ENCODE results near the gene CDPF1. TPM values are rescaled to one million over a fixed set of nuclear protein-coding genes. Genes with fewer than 3 reads are reported as not detected.

The CDPF1 gene
- total and polyA plus RNA-seq, 2 donors from 2014 or later: 10.2 to 13.3 TPM

GRCh38 chr22:46219636-46220035 lies 30.5 kb downstream of the CDPF1 start:
- DNase-seq (no peak), FAIRE-seq (no peak)
- H3K9me3 ChIP-seq (ENCODE audit: control insufficient read depth in 2 of 3, insufficient read depth in 1 of 3, low read length in 3 of 3): no peaks in the 10 kb centered on the region
- no peak overlapping the region for H3K4me3 ChIP-seq (ENCODE audit: low read length in 3 of 3)
- H3K27ac ChIP-seq (ENCODE audit: low read depth in 2 of 2, low read length in 2 of 2): no peak overlapping the region
- intact Hi-C loops (cut with DNase I): no loop called here
- H3K4me1 ChIP-seq (ENCODE audit: control insufficient read depth in 2 of 3, insufficient read depth in 2 of 3, low read depth in 1 of 3, low read length in 3 of 3): no peaks in the 10 kb centered on the region
- H3K27me3 ChIP-seq (ENCODE audit: control insufficient read depth, insufficient read depth, low read length): no peaks in the 10 kb centered on the region
- no peak for TF ChIP-seq CTCF (IDR thresholded peaks at IDR 0.05; ENCODE audit: borderline replicate concordance, extremely low read depth, insufficient read depth)
- H3K9ac ChIP-seq (ENCODE audit: low read length in 3 of 3): no peak overlapping the region
- peaks cover 5 to 54% (median 28%) of the 10 kb centered on the region in 3 donors for H3K36me3 ChIP-seq (ENCODE audit: control insufficient read depth in 2 of 3, insufficient read depth in 3 of 3, low read length in 3 of 3)

- no peak for TF ChIP-seq CTCF (IDR thresholded peaks at IDR 0.05; ENCODE audit: borderline replicate concordance, extremely low read depth, insufficient read depth)
- DNase-seq (no peak), FAIRE-seq (no peak)
- no peak overlapping the region for H3K27ac ChIP-seq (ENCODE audit: low read depth in 2 of 2, low read length in 2 of 2)
- no peaks in the 10 kb centered on the region for H3K27me3 ChIP-seq (ENCODE audit: control insufficient read depth, insufficient read depth, low read length)
- H3K9me3 ChIP-seq (ENCODE audit: control insufficient read depth in 2 of 3, insufficient read depth in 1 of 3, low read length in 3 of 3): no peaks in the 10 kb centered on the region
- H3K9ac ChIP-seq (ENCODE audit: low read length in 3 of 3): no peak overlapping the region
- peaks cover 2 to 45% (median 22%) of the 10 kb centered on the region in 3 donors for H3K36me3 ChIP-seq (ENCODE audit: control insufficient read depth in 2 of 3, insufficient read depth in 3 of 3, low read length in 3 of 3)
- intact Hi-C loops (cut with DNase I): no loop called here
- H3K4me3 ChIP-seq (ENCODE audit: low read length in 3 of 3): no peak overlapping the region
- no peaks in the 10 kb centered on the region for H3K4me1 ChIP-seq (ENCODE audit: control insufficient read depth in 2 of 3, insufficient read depth in 2 of 3, low read depth in 1 of 3, low read length in 3 of 3)
These were observed 35.5 kb downstream of the CDPF1 start for GRCh38 chr22:46214616-46215015.

GRCh38 chr22:46214149-46214548 lies 35.9 kb downstream of the CDPF1 start:
- Histone ChIP-seq H3K4me3 (ENCODE audit: low read length in 3 of 3) (no peak overlapping the region), H3K9me3 (ENCODE audit: control insufficient read depth in 2 of 3, insufficient read depth in 1 of 3, low read length in 3 of 3) (no peaks in the 10 kb centered on the region), H3K27me3 (ENCODE audit: control insufficient read depth, insufficient read depth, low read length) (no peaks in the 10 kb centered on the region), H3K27ac (ENCODE audit: low read depth in 2 of 2, low read length in 2 of 2) (no peak overlapping the region), H3K4me1 (ENCODE audit: control insufficient read depth in 2 of 3, insufficient read depth in 2 of 3, low read depth in 1 of 3, low read length in 3 of 3) (no peaks in the 10 kb centered on the region), H3K36me3 (ENCODE audit: control insufficient read depth in 2 of 3, insufficient read depth in 3 of 3, low read length in 3 of 3) (peaks cover 2 to 44% (median 24%) of the 10 kb centered on the region in 3 donors), H3K9ac (ENCODE audit: low read length in 3 of 3) (no peak overlapping the region)
- intact Hi-C loops (cut with DNase I): no loop called here
- DNase-seq (no peak), FAIRE-seq (no peak)
- TF ChIP-seq CTCF (IDR thresholded peaks at IDR 0.05; ENCODE audit: borderline replicate concordance, extremely low read depth, insufficient read depth): no peak

- intact Hi-C loops (cut with DNase I): no loop called here
- Histone ChIP-seq H3K9me3 (ENCODE audit: control insufficient read depth in 2 of 3, insufficient read depth in 1 of 3, low read length in 3 of 3) (no peaks in the 10 kb centered on the region), H3K27ac (ENCODE audit: low read depth in 2 of 2, low read length in 2 of 2) (no peak overlapping the region), H3K4me1 (ENCODE audit: control insufficient read depth in 2 of 3, insufficient read depth in 2 of 3, low read depth in 1 of 3, low read length in 3 of 3) (no peaks in the 10 kb centered on the region), H3K27me3 (ENCODE audit: control insufficient read depth, insufficient read depth, low read length) (no peaks in the 10 kb centered on the region), H3K4me3 (ENCODE audit: low read length in 3 of 3) (no peak overlapping the region), H3K36me3 (ENCODE audit: control insufficient read depth in 2 of 3, insufficient read depth in 3 of 3, low read length in 3 of 3) (peaks cover 2 to 45% (median 21%) of the 10 kb centered on the region in 3 donors), H3K9ac (ENCODE audit: low read length in 3 of 3) (no peak overlapping the region)
- DNase-seq: no peak
- no peak for FAIRE-seq
- TF ChIP-seq CTCF (IDR thresholded peaks at IDR 0.05; ENCODE audit: borderline replicate concordance, extremely low read depth, insufficient read depth): no peak
These were observed 37.0 kb downstream of the CDPF1 start for GRCh38 chr22:46213052-46213451.
